Tibial artery (tissue), 4 donors: Measurements from ENCODE around the gene PRKAG2.
A peak's percentile ranks its signal among the peaks of the same experiment; 100 is the strongest.

ENCODE experiments used
- DNase-seq, 2 donors: peaks; one replicate each; pipeline ENCODE4 v3.0.0-alpha.2; 2019
- H3K27ac ChIP-seq, 2 donors: fragments of 200-600 bp; sonication (generic) in 1 of 2; 1 replicate in 1 of 2; 2 replicates in 1 of 2; pipeline ENCODE4 v1.5.1; 2018 to 2019; ENCODE audit warnings: mild to moderate bottlenecking in 1 of 2
- H3K27me3 ChIP-seq, 2 donors: fragments of 200-600 bp; sonication (generic) in 1 of 2; one replicate each; pipeline versions ENCODE4 v1.5.1 to v1.6.0; 2016 to 2019
- H3K36me3 ChIP-seq, 3 donors: fragments of 200-600 bp; sonication (generic) in 2 of 3; one replicate each; pipeline ENCODE4 v1.5.1; 2016 to 2019; ENCODE audit warnings: mild to moderate bottlenecking in 2 of 3
- H3K4me1 ChIP-seq, 4 donors: fragments of 200-600 bp; sonication (generic) in 2 of 4; 1 replicate in 3 of 4; 2 replicates in 1 of 4; pipeline ENCODE4 v1.5.1; 2016 to 2019
- H3K4me3 ChIP-seq, 2 donors: fragments of 200-600 bp; sonication (generic) in 1 of 2; 1 replicate in 1 of 2; 2 replicates in 1 of 2; pipeline ENCODE4 v1.5.1; 2018 to 2019; ENCODE audit warnings: mild to moderate bottlenecking in 2 of 2
- H3K9me3 ChIP-seq, 3 donors: fragments of 200-600 bp; sonication (generic) in 1 of 3; one replicate each; pipeline ENCODE4 v1.5.1; 2016 to 2019
- intact Hi-C: fragments of 100-400 bp; cut with DNase I; formaldehyde crosslinking; loops from one replicate; pipeline ENCODE4 v1.15.0; 2023; ENCODE audit warnings: low total_unique reads
- TF ChIP-seq, protein P1 (sequence below), 2 experiments: fragments of 200-600 bp in 1 of 2; fragments of 450-650 bp in 1 of 2; IDR thresholded peaks; one replicate each; pipeline ENCODE4 v1.5.1; 2017 to 2019; ENCODE audit warnings: antibody characterized with exemption in 2 of 2, mild to moderate bottlenecking in 1 of 2, moderate library complexity in 1 of 2

Gene PRKAG2

GRCh38 chr7:151806204-151806603, 70.7 kb downstream of the PRKAG2 start:
- Histone ChIP-seq H3K27ac (no peak overlapping the region), H3K4me1 (no peaks in the 10 kb centered on the region), H3K36me3 (peaks cover 0 to 7% (median 0%) of the 10 kb centered on the region in 3 donors), H3K9me3 (no peaks in the 10 kb centered on the region), H3K27me3 (no peaks in the 10 kb centered on the region), H3K4me3 (no peak overlapping the region)
- DNase-seq = peak in 1 of 2 donors; percentile 52
- TF ChIP-seq, protein P1, sequence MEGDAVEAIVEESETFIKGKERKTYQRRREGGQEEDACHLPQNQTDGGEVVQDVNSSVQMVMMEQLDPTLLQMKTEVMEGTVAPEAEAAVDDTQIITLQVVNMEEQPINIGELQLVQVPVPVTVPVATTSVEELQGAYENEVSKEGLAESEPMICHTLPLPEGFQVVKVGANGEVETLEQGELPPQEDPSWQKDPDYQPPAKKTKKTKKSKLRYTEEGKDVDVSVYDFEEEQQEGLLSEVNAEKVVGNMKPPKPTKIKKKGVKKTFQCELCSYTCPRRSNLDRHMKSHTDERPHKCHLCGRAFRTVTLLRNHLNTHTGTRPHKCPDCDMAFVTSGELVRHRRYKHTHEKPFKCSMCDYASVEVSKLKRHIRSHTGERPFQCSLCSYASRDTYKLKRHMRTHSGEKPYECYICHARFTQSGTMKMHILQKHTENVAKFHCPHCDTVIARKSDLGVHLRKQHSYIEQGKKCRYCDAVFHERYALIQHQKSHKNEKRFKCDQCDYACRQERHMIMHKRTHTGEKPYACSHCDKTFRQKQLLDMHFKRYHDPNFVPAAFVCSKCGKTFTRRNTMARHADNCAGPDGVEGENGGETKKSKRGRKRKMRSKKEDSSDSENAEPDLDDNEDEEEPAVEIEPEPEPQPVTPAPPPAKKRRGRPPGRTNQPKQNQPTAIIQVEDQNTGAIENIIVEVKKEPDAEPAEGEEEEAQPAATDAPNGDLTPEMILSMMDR (IDR thresholded peaks at IDR 0.05) = no peak
- intact Hi-C loops = no loop called here

- Histone ChIP-seq H3K27ac (no peak overlapping the region), H3K9me3 (no peaks in the 10 kb centered on the region), H3K36me3 (peaks cover 0 to 7% (median 0%) of the 10 kb centered on the region in 3 donors), H3K4me1 (no peaks in the 10 kb centered on the region), H3K4me3 (no peak overlapping the region), H3K27me3 (no peaks in the 10 kb centered on the region)
- intact Hi-C loops = no loop called here
- TF ChIP-seq, protein P1 (IDR thresholded peaks at IDR 0.05) = no peak
- no peak for DNase-seq
Measured at GRCh38 chr7:151805191-151805590, 71.7 kb downstream of the PRKAG2 start.

DNA sequence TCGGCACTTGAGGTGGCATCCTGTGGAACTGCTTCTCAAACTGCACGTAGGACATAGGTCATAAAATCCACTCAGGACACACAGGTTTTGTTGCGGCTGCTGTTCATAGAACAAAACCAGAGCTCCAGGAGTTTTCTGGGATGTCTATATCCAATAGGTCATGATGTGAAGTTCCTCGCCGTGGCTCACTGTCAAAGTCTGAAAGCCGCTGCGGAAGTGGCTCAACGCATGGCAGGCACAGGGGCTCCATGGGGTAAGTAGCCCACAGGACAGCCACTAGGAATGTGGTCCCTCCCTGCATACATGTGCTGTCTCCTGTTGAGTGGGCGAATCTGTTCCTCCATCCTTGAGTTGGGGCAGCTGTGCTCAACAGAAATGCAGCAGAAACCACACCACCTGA, 72.2 kb downstream of the PRKAG2 start:
- no peak overlapping the region for H3K4me3 ChIP-seq
- H3K27ac ChIP-seq = no peak overlapping the region
- H3K4me1 ChIP-seq = no peaks in the 10 kb centered on the region
- H3K9me3 ChIP-seq = no peaks in the 10 kb centered on the region
- no peaks in the 10 kb centered on the region for H3K27me3 ChIP-seq
- intact Hi-C loops = no loop called here
- peaks cover 0 to 7% (median 0%) of the 10 kb centered on the region in 3 donors for H3K36me3 ChIP-seq
- TF ChIP-seq, protein P1 (IDR thresholded peaks at IDR 0.05) = no peak
- DNase-seq = no peak

DNA sequence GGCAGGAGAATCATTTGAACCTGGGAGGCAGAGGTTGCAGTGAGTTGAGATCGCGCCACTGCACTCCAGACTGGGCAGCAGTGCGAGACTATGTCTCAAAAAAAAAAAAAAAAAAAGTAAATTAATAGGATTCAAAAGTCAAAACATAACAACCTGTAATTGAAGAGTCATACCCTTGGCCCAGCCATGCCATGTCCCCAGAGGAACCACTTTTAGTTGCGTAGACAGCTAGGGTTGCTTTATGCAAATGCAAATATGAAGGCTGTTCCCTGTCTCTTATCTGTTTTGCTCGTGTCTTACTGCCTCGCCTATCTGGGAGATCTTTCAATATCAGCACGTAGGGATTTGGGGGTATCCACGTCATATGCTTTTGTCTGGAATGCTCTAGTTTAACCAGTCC, 73.1 kb downstream of the PRKAG2 start:
- no peak overlapping the region for H3K4me3 ChIP-seq
- H3K27ac ChIP-seq = no peak overlapping the region
- TF ChIP-seq, protein P1 (IDR thresholded peaks at IDR 0.05) = no peak
- no peak for DNase-seq
- H3K36me3 ChIP-seq = peaks cover 0 to 2% (median 0%) of the 10 kb centered on the region in 3 donors
- H3K27me3 ChIP-seq = no peaks in the 10 kb centered on the region
- H3K9me3 ChIP-seq = no peaks in the 10 kb centered on the region
- no peaks in the 10 kb centered on the region for H3K4me1 ChIP-seq
- intact Hi-C loops = no loop called here

- no peaks in the 10 kb centered on the region for H3K9me3 ChIP-seq
- H3K36me3 ChIP-seq = no peaks in the 10 kb centered on the region
- TF ChIP-seq, protein P1 (IDR thresholded peaks at IDR 0.05) = no peak
- intact Hi-C loops = no loop called here
- no peak for DNase-seq
- H3K27me3 ChIP-seq = no peaks in the 10 kb centered on the region
- peaks cover 0 to 4% (median 0%) of the 10 kb centered on the region in 4 donors for H3K4me1 ChIP-seq
- H3K4me3 ChIP-seq = no peak overlapping the region
- no peak overlapping the region for H3K27ac ChIP-seq
Measured at GRCh38 chr7:151802469-151802846, 74.5 kb downstream of the PRKAG2 start.
